ENCODE measurements around the gene FXYD7. TPM values are rescaled to one million over a fixed set of nuclear protein-coding genes. Genes with fewer than 3 reads are reported as not detected.

The FXYD7 gene
- total and polyA plus RNA-seq, 2 of the 13 experiments (the other 11 are each of a cell fraction or from before 2014, with no cell fraction given) = 0.55 TPM; not detected in 1

DNA sequence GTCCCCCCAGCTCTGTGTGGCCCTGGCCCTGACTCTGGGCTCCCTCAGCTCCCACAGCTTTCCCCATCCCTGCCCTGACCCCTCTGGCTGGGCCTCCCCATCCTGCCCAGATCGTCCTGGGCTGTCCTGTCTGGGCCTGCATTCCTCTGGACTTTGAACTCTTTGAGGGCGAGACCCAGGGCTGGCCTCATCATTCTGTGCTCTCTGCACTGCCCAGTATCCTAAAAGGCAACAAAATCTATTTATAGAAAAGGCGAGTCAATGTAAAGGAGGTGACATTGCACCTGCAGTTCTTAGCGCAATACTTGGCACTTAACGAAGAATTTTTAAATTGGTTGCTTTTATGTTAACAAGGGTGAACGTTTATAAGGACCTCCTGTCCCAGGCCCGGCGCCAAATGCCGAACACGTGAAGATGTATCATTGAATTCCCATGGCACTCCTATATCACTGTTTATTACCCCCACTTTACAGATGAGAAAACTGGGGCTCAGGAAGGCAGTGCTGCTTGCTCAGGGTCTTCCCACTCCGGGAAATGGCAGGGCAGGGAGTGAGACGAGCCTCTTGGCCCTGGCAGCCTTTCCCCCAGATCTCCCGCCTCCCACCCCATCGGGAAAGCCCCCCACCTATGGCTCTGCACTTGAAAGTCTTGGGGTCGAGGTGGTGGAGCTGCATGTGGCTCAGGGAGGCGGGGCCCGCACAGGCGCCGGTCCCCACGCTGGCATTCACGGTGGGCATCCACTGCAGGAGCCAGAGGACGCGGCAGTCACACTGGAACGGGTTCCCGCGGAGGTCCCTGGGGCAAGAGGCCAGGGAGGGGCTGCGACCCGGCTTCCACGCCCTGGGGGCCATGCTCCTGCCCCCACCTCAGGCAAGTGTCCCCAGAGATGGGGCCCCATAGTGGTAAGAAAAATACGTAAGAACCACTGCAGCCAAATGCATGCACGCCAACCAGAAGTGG, 12.0 kb upstream of the FXYD7 start (continued):
- no peak for TF ChIP-seq SETDB1 (CRISPR knock-in tag; IDR thresholded peaks at IDR 0.05; ENCODE audit: borderline replicate concordance)
- TF ChIP-seq SRSF9 (IDR thresholded peaks at IDR 0.05; ENCODE audit: borderline replicate concordance, insufficient read depth, low read depth, low read length, poor library complexity, severe bottlenecking) = no peak
- TF ChIP-seq RXRB (CRISPR knock-in tag; IDR thresholded peaks at IDR 0.05; ENCODE audit: borderline replicate concordance) = peak; percentile 85
- TF ChIP-seq PCBP2 (optimal IDR thresholded peaks at IDR 0.05; ENCODE audit: low read depth, low read length, poor library complexity, severe bottlenecking) = no peak
- peak; percentile 100 for TF ChIP-seq MEF2D (CRISPR knock-in tag; IDR thresholded peaks at IDR 0.05)
- no peak for TF ChIP-seq ZNF562 (CRISPR knock-in tag; IDR thresholded peaks at IDR 0.05; ENCODE audit: borderline replicate concordance)
- TF ChIP-seq HOXA5 (CRISPR knock-in tag; IDR thresholded peaks at IDR 0.05) = no peak
- TF ChIP-seq, protein P1, sequence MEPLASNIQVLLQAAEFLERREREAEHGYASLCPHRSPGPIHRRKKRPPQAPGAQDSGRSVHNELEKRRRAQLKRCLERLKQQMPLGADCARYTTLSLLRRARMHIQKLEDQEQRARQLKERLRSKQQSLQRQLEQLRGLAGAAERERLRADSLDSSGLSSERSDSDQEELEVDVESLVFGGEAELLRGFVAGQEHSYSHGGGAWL (CRISPR knock-in tag; IDR thresholded peaks at IDR 0.05) = no peak
- no peak for TF ChIP-seq CHD4 (IDR thresholded peaks at IDR 0.05; ENCODE audit: borderline replicate concordance, low read length)
- TF ChIP-seq ZMAT3 (CRISPR knock-in tag; conservative IDR thresholded peaks at IDR 0.05) = no peak
- no peak for TF ChIP-seq ZMYM4 (CRISPR knock-in tag; IDR thresholded peaks at IDR 0.05)
- TF ChIP-seq, protein P2, sequence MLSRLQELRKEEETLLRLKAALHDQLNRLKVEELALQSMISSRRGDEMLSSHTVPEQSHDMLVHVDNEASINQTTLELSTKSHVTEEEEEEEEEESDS (CRISPR knock-in tag; IDR thresholded peaks at IDR 0.05; ENCODE audit: borderline replicate concordance) = no peak
- TF ChIP-seq ZNF616 (CRISPR knock-in tag; IDR thresholded peaks at IDR 0.05; ENCODE audit: low read depth) = no peak
- TF ChIP-seq, protein P3, sequence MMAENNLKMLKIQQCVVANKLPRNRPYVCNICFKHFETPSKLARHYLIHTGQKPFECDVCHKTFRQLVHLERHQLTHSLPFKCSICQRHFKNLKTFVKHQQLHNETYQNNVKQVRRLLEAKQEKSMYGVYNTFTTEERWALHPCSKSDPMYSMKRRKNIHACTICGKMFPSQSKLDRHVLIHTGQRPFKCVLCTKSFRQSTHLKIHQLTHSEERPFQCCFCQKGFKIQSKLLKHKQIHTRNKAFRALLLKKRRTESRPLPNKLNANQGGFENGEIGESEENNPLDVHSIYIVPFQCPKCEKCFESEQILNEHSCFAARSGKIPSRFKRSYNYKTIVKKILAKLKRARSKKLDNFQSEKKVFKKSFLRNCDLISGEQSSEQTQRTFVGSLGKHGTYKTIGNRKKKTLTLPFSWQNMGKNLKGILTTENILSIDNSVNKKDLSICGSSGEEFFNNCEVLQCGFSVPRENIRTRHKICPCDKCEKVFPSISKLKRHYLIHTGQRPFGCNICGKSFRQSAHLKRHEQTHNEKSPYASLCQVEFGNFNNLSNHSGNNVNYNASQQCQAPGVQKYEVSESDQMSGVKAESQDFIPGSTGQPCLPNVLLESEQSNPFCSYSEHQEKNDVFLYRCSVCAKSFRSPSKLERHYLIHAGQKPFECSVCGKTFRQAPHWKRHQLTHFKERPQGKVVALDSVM (CRISPR knock-in tag; IDR thresholded peaks at IDR 0.05) = no peak
- TF ChIP-seq, protein P4, sequence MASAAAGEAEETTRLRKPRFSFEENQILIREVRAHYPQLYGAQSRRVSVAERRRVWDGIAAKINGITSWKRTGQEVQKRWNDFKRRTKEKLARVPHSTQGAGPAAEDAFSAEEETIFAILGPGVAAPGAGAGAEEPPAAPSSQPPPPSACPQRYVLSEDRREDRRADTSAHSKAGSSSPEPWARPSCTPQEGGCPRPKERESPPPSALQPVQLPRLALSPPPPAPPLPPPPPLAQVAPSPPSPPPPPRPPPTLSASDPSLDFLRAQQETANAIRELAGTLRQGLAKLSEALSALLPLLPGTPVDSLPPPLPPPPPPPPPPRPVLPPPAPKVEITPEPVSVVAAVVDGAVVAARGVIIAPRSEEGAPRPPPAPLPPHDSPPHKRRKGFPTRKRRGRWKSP (CRISPR knock-in tag; IDR thresholded peaks at IDR 0.05) = no peak; the same call in 1 of the 2 replicates
- TF ChIP-seq NCOA1 (CRISPR knock-in tag; IDR thresholded peaks at IDR 0.05) = no peak
- no peak for TF ChIP-seq XBP1 (CRISPR knock-in tag; IDR thresholded peaks at IDR 0.05)
- TF ChIP-seq ZC3H4 (CRISPR knock-in tag; IDR thresholded peaks at IDR 0.05; ENCODE audit: borderline replicate concordance) = no peak
- TF ChIP-seq ZNF772 (CRISPR knock-in tag; IDR thresholded peaks at IDR 0.05) = no peak
- peak; percentile 84; the same call in 1 of the 2 replicates for TF ChIP-seq RXRA (CRISPR knock-in tag; IDR thresholded peaks at IDR 0.05)
- TF ChIP-seq ZSCAN12 (CRISPR knock-in tag; IDR thresholded peaks at IDR 0.05) = 0 out of 2 replicates have a peak, but pooled peaks have one; percentile 40
- TF ChIP-seq BCL6 (CRISPR knock-in tag; IDR thresholded peaks at IDR 0.05) = peak; percentile 71
- no peak for TF ChIP-seq DPF2 (CRISPR knock-in tag; IDR thresholded peaks at IDR 0.05; ENCODE audit: borderline replicate concordance, low read depth)
- no peak for TF ChIP-seq CHD2 (IDR thresholded peaks at IDR 0.05; ENCODE audit: low read depth, low read length)

Data from HepG2 (cell line).